Thyroid gland (tissue), 4 donors: ENCODE results near the gene CPTP.
A peak's percentile ranks its signal among the peaks of the same experiment; 100 is the strongest.

Experiments used
- POLR2A ChIP-seq, 2 donors: fragments of 450-650 bp; IDR thresholded peaks; one replicate each; pipeline ENCODE4 v1.6.1; 2017; ENCODE audit warnings: antibody characterized with exemption in 2 of 2, mild to moderate bottlenecking in 2 of 2, moderate library complexity in 1 of 2
- TF ChIP-seq, protein P1 (sequence below), 6 experiments: fragments of 200-600 bp in 3 of 6; fragments of 450-650 bp in 3 of 6; sonication (generic) in 3 of 6; IDR thresholded peaks; one replicate each; pipeline ENCODE4 v1.5.1; 2016 to 2019; ENCODE audit warnings: antibody characterized with exemption in 6 of 6, mild to moderate bottlenecking in 2 of 6, inconsistent platforms in 1 of 6, moderate library complexity in 1 of 6

DNA sequence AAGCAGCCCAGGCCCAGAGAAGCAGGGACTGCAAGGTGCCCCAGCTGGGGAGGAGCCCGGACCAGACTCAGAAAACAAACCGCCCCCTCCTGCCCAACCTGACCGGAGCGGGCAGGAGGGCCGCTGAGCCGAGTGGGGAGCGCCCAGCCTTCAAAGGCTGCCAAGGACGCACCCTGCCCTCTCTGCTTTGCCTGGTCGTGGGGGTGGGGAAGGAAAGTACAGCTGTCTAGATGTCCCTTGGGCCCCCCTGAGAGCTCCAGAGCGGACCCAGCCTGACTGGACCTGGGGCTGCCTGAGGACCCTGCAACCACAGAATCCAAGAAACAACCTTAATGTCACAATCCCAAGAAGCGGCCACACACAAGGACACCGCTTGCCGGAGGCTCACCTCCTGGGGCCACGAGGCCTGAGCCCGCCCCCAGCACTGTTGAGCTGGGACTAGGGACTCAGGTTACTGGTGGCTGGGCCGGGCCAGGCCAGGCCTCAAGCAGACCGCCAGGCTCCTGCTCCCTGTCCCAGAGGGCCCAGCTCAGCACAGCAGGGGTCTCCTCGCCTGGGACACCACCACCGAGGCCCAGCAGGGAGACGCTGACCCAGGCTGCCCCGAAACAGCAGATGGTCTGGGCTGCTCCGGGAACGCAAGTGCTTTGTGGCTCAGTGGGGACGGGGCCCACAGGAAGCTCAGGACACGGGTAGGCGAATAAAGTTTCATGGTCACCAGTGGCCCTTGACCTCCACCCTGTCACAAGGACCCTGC, 23.2 kb downstream of the CPTP start:
- TF ChIP-seq POLR2A (IDR thresholded peaks at IDR 0.05), result peak in 1 of 2 donors; percentile 33
- TF ChIP-seq, protein P1, sequence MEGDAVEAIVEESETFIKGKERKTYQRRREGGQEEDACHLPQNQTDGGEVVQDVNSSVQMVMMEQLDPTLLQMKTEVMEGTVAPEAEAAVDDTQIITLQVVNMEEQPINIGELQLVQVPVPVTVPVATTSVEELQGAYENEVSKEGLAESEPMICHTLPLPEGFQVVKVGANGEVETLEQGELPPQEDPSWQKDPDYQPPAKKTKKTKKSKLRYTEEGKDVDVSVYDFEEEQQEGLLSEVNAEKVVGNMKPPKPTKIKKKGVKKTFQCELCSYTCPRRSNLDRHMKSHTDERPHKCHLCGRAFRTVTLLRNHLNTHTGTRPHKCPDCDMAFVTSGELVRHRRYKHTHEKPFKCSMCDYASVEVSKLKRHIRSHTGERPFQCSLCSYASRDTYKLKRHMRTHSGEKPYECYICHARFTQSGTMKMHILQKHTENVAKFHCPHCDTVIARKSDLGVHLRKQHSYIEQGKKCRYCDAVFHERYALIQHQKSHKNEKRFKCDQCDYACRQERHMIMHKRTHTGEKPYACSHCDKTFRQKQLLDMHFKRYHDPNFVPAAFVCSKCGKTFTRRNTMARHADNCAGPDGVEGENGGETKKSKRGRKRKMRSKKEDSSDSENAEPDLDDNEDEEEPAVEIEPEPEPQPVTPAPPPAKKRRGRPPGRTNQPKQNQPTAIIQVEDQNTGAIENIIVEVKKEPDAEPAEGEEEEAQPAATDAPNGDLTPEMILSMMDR (IDR thresholded peaks at IDR 0.05), result no peak
